Mesothelial cell of epicardium (in vitro differentiated cells): Measurements from ENCODE around the gene SURF4. TPM values are rescaled to one million over a fixed set of nuclear protein-coding genes. Genes with fewer than 3 reads are reported as not detected.
"Not testable (repeated sequence)": the region's sequence is repeated elsewhere in the genome, so short reads cannot be mapped to it uniquely, and the experiment has no call there.

Experiments used
- DNase-seq, 2 experiments: peaks; one replicate each; pipeline ENCODE4 v3.0.0; 2021; ENCODE audit warnings: low spot score in 2 of 2; ENCODE audit not compliant: unreplicated experiment in 2 of 2
- H3K27ac Mint-ChIP-seq: 2 replicates; pipeline ENCODE4 v1.8.0; 2021; ENCODE audit warnings: mixed read lengths
- H3K27me3 Mint-ChIP-seq: 2 replicates; pipeline ENCODE4 v1.8.0; 2021; ENCODE audit warnings: low read depth, mixed read lengths
- H3K36me3 Mint-ChIP-seq: 2 replicates; pipeline ENCODE4 v1.8.0; 2021; ENCODE audit warnings: mixed read lengths
- H3K4me1 Mint-ChIP-seq: 2 replicates; pipeline ENCODE4 v1.8.0; 2021; ENCODE audit warnings: mixed read lengths
- H3K4me3 Mint-ChIP-seq: 2 replicates; pipeline ENCODE4 v1.8.0; 2021; ENCODE audit warnings: mild to moderate bottlenecking, moderate library complexity, mixed read lengths
- H3K9me3 Mint-ChIP-seq: 2 replicates; pipeline ENCODE4 v1.8.0; 2021; ENCODE audit warnings: mixed read lengths
- CTCF ChIP-seq: fragments of 200-600 bp; sonication (generic); IDR thresholded peaks from one replicate; pipeline ENCODE4 v1.5.0; 2021; ENCODE audit warnings: antibody characterized with exemption; ENCODE audit not compliant: unreplicated experiment
- total RNA-seq: library from RNA; stranded (reverse); gene quantifications from 3 replicates; pipeline ENCODE4 v1.2.1, GENCODE V29; 2021

Gene SURF4
- total RNA-seq, 1 donor from 2014 or later, result 147 TPM

GRCh38 chr9:133393399-133393798 lies 17.5 kb upstream of the SURF4 start:
- Mint-ChIP-seq H3K4me1 (no peaks in the 10 kb centered on the region), H3K27ac (no peak overlapping the region), H3K36me3 (no peaks in the 10 kb centered on the region), H3K9me3 (no peaks in the 10 kb centered on the region), H3K27me3 (peaks cover 39% of the 10 kb centered on the region), H3K4me3 (no peak overlapping the region)
- no peak for TF ChIP-seq CTCF
- DNase-seq, result no peak

- H3K4me1 Mint-ChIP-seq, H3K9me3 Mint-ChIP-seq, H3K27ac Mint-ChIP-seq, H3K36me3 Mint-ChIP-seq, DNase-seq, H3K4me3 Mint-ChIP-seq: not testable (repeated sequence)
- peaks cover 34% of the 10 kb centered on the region for H3K27me3 Mint-ChIP-seq
These were observed 16.4 kb upstream of the SURF4 start for GRCh38 chr9:133392308-133392707.

- H3K4me1 Mint-ChIP-seq, result not testable (repeated sequence)
These were observed 15.6 kb upstream of the SURF4 start for GRCh38 chr9:133391449-133391848.

GRCh38 chr9:133390713-133391112 lies 14.9 kb upstream of the SURF4 start:
- Mint-ChIP-seq H3K9me3 (no peaks in the 10 kb centered on the region), H3K27me3 (peaks cover 18% of the 10 kb centered on the region), H3K27ac (no peak overlapping the region), H3K4me3 (no peak overlapping the region), H3K4me1 (no peaks in the 10 kb centered on the region), H3K36me3 (no peaks in the 10 kb centered on the region)
- no peak for DNase-seq
- TF ChIP-seq CTCF, result no peak

More at GRCh38 chr9:133391449-133391848, 15.6 kb upstream of the SURF4 start:
- peaks cover 25% of the 10 kb centered on the region for H3K27me3 Mint-ChIP-seq
- not testable (repeated sequence) for H3K27ac Mint-ChIP-seq, H3K4me3 Mint-ChIP-seq, H3K9me3 Mint-ChIP-seq, H3K36me3 Mint-ChIP-seq, DNase-seq

- no peak for TF ChIP-seq CTCF
- H3K36me3 Mint-ChIP-seq, result no peaks in the 10 kb centered on the region
- no peak for DNase-seq
- no peak overlapping the region for H3K27ac Mint-ChIP-seq
- no peaks in the 10 kb centered on the region for H3K9me3 Mint-ChIP-seq
- H3K4me3 Mint-ChIP-seq, result no peak overlapping the region
- H3K27me3 Mint-ChIP-seq, result peaks cover 7% of the 10 kb centered on the region
- no peaks in the 10 kb centered on the region for H3K4me1 Mint-ChIP-seq
These were observed 13.7 kb upstream of the SURF4 start for GRCh38 chr9:133389562-133389961.

GRCh38 chr9:133389025-133389557 lies 13.2 kb upstream of the SURF4 start:
- no peak for TF ChIP-seq CTCF
- no peak for DNase-seq
- Mint-ChIP-seq H3K9me3 (no peaks in the 10 kb centered on the region), H3K36me3 (no peaks in the 10 kb centered on the region), H3K27me3 (peaks cover 5% of the 10 kb centered on the region), H3K4me3 (no peak overlapping the region), H3K27ac (no peak overlapping the region), H3K4me1 (no peaks in the 10 kb centered on the region)

DNA sequence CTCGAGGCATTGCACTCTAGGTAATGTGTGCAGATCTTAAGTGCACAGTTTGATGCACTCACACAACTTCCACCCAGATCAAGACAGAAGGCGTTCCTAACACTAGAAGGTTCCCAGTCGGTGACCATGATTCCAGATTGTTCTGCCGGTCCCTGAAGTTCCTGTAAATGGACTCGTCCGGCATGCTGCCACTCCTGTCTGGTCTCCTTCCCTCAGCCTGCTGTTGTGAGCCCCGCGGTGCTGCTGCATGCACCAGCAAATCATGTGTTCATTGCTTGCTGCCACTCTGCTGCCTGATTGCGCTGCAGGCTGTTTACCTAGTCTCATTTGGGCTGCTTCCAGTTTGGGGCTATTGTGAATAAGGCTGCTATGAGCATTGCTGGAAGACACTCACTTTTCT lies 11.8 kb upstream of the SURF4 start:
- no peak overlapping the region for H3K27ac Mint-ChIP-seq
- H3K9me3 Mint-ChIP-seq, result no peaks in the 10 kb centered on the region
- no peak overlapping the region for H3K4me3 Mint-ChIP-seq
- no peaks in the 10 kb centered on the region for H3K36me3 Mint-ChIP-seq
- no peaks in the 10 kb centered on the region for H3K4me1 Mint-ChIP-seq
- no peak for TF ChIP-seq CTCF
- H3K27me3 Mint-ChIP-seq, result peaks cover 5% of the 10 kb centered on the region
- DNase-seq, result no peak
